ENCODE results near the gene MYL11.

MYL11 gene

GRCh38 chr16:30355954-30356308, 18.7 kb upstream of the MYL11 start:
- Histone ChIP-seq H4K8ac (ENCODE audit: low read depth, low read length) (no peak overlapping the region), H2BK5ac (ENCODE audit: low read length) (peak overlapping the region; percentile 30), H2BK120ac (ENCODE audit: low read depth, low read length) (no peak overlapping the region), H4K91ac (ENCODE audit: low read depth, low read length, poor library complexity) (no peak overlapping the region), H3K4me1 (ENCODE audit: control insufficient read depth in 2 of 2, insufficient read depth in 1 of 2, low read depth in 1 of 2, low read length in 2 of 2) (peaks cover 8 to 10% of the 10 kb centered on the region in 2 donors), H3K18ac (ENCODE audit: low read length) (peak overlapping the region; percentile 93), H3K79me1 (ENCODE audit: low read depth, low read length) (peaks cover 14% of the 10 kb centered on the region), H3K4me3 (ENCODE audit: low read length in 2 of 2) (peak overlapping the region; percentile 80 to 86), H3K4ac (ENCODE audit: low read length) (no peak overlapping the region), H3K4me2 (ENCODE audit: insufficient read depth, low read length, poor library complexity, severe bottlenecking) (peak overlapping the region; percentile 91), H2BK12ac (ENCODE audit: low read length) (no peak overlapping the region), H3K9ac (ENCODE audit: low read depth, low read length, poor library complexity) (peak overlapping the region; percentile 97), H3K27ac (replicated peaks; ENCODE audit: low read length) (peak overlapping the region; percentile 94), H3K23ac (ENCODE audit: low read depth, low read length, poor library complexity) (no peak overlapping the region), H2BK15ac (ENCODE audit: low read length) (peak overlapping the region; percentile 93), H3K27me3 (ENCODE audit: control insufficient read depth in 3 of 3, insufficient read depth in 3 of 3, low read depth in 1 of 3, low read length in 3 of 3) (no peaks in the 10 kb centered on the region), H2AK5ac (ENCODE audit: low read depth, low read length) (peak overlapping the region; percentile 96), H2AFZ (ENCODE audit: low read length) (peak overlapping the region; percentile 93), H3K9me3 (replicated peaks in 1 of 2; ENCODE audit: control insufficient read depth in 2 of 2, insufficient read depth in 1 of 2, low read depth in 1 of 2, low read length in 2 of 2) (no peaks in the 10 kb centered on the region), H3K14ac (ENCODE audit: low read length) (no peak overlapping the region), H3K36me3 (replicated peaks in 1 of 2; ENCODE audit: control insufficient read depth in 2 of 2, insufficient read depth in 2 of 2, low read length in 2 of 2) (peaks cover 34 to 73% of the 10 kb centered on the region in 2 donors)
- DNase-seq (ENCODE audit: low spot score), result no peak
- no CpG with 5 or more reads among the region's 7 CpGs for WGBS, 2 donors (ENCODE audit: extremely low coverage in 2 of 2, insufficient read length in 2 of 2, insufficient replicate concordance in 1 of 2)

GRCh38 chr16:30356401-30357084, 18.1 kb upstream of the MYL11 start:
- no peak for DNase-seq (ENCODE audit: low spot score)
- no peak overlapping the region for H3K4ac ChIP-seq (ENCODE audit: low read length)
- H2AFZ ChIP-seq (ENCODE audit: low read length), result no peak overlapping the region
- no peak overlapping the region for H4K91ac ChIP-seq (ENCODE audit: low read depth, low read length, poor library complexity)
- no peak overlapping the region for H3K23ac ChIP-seq (ENCODE audit: low read depth, low read length, poor library complexity)
- H3K4me1 ChIP-seq (ENCODE audit: control insufficient read depth in 2 of 2, insufficient read depth in 1 of 2, low read depth in 1 of 2, low read length in 2 of 2), result peaks cover 8 to 10% of the 10 kb centered on the region in 2 donors
- no peak overlapping the region for H2BK15ac ChIP-seq (ENCODE audit: low read length)
- peak overlapping the region; percentile 94 for H3K27ac ChIP-seq (replicated peaks; ENCODE audit: low read length)
- H2BK5ac ChIP-seq (ENCODE audit: low read length), result peak overlapping the region; percentile 30
- no CpG with 5 or more reads among the region's 12 CpGs for WGBS, 2 donors (ENCODE audit: extremely low coverage in 2 of 2, insufficient read length in 2 of 2, insufficient replicate concordance in 1 of 2)
- peak overlapping the region; percentile 96 for H2AK5ac ChIP-seq (ENCODE audit: low read depth, low read length)
- H3K27me3 ChIP-seq (ENCODE audit: control insufficient read depth in 3 of 3, insufficient read depth in 3 of 3, low read depth in 1 of 3, low read length in 3 of 3), result no peaks in the 10 kb centered on the region
- no peak overlapping the region for H2BK120ac ChIP-seq (ENCODE audit: low read depth, low read length)
- no peak overlapping the region for H2BK12ac ChIP-seq (ENCODE audit: low read length)
- peak overlapping the region in 1 of 2 donors; percentile 86 for H3K4me3 ChIP-seq (ENCODE audit: low read length in 2 of 2)
- H3K36me3 ChIP-seq (replicated peaks in 1 of 2; ENCODE audit: control insufficient read depth in 2 of 2, insufficient read depth in 2 of 2, low read length in 2 of 2), result peaks cover 30 to 70% of the 10 kb centered on the region in 2 donors
- no peak overlapping the region for H3K18ac ChIP-seq (ENCODE audit: low read length)
- H3K14ac ChIP-seq (ENCODE audit: low read length), result no peak overlapping the region
- no peaks in the 10 kb centered on the region for H3K9me3 ChIP-seq (replicated peaks in 1 of 2; ENCODE audit: control insufficient read depth in 2 of 2, insufficient read depth in 1 of 2, low read depth in 1 of 2, low read length in 2 of 2)
- H3K9ac ChIP-seq (ENCODE audit: low read depth, low read length, poor library complexity), result peak overlapping the region; percentile 97
- H3K79me1 ChIP-seq (ENCODE audit: low read depth, low read length), result peaks cover 14% of the 10 kb centered on the region
- H3K4me2 ChIP-seq (ENCODE audit: insufficient read depth, low read length, poor library complexity, severe bottlenecking), result peak overlapping the region; percentile 91
- H4K8ac ChIP-seq (ENCODE audit: low read depth, low read length), result no peak overlapping the region

GRCh38 chr16:30357085-30357714, 17.4 kb upstream of the MYL11 start:
- no peak for DNase-seq (ENCODE audit: low spot score)
- no peak overlapping the region for H2BK15ac ChIP-seq (ENCODE audit: low read length)
- WGBS, 2 donors (ENCODE audit: extremely low coverage in 2 of 2, insufficient read length in 2 of 2, insufficient replicate concordance in 1 of 2), result no CpG with 5 or more reads among the region's 5 CpGs
- H3K36me3 ChIP-seq (replicated peaks in 1 of 2; ENCODE audit: control insufficient read depth in 2 of 2, insufficient read depth in 2 of 2, low read length in 2 of 2), result peaks cover 24 to 65% of the 10 kb centered on the region in 2 donors
- H3K4me2 ChIP-seq (ENCODE audit: insufficient read depth, low read length, poor library complexity, severe bottlenecking), result no peak overlapping the region
- H3K27ac ChIP-seq (replicated peaks; ENCODE audit: low read length), result no peak overlapping the region
- no peak overlapping the region for H4K8ac ChIP-seq (ENCODE audit: low read depth, low read length)
- no peak overlapping the region for H2BK5ac ChIP-seq (ENCODE audit: low read length)
- no peaks in the 10 kb centered on the region for H3K9me3 ChIP-seq (replicated peaks in 1 of 2; ENCODE audit: control insufficient read depth in 2 of 2, insufficient read depth in 1 of 2, low read depth in 1 of 2, low read length in 2 of 2)
- H2BK120ac ChIP-seq (ENCODE audit: low read depth, low read length), result no peak overlapping the region
- no peaks in the 10 kb centered on the region for H3K27me3 ChIP-seq (ENCODE audit: control insufficient read depth in 3 of 3, insufficient read depth in 3 of 3, low read depth in 1 of 3, low read length in 3 of 3)
- H3K4me1 ChIP-seq (ENCODE audit: control insufficient read depth in 2 of 2, insufficient read depth in 1 of 2, low read depth in 1 of 2, low read length in 2 of 2), result peaks cover 8 to 10% of the 10 kb centered on the region in 2 donors
- H3K79me1 ChIP-seq (ENCODE audit: low read depth, low read length), result peaks cover 14% of the 10 kb centered on the region
- H4K91ac ChIP-seq (ENCODE audit: low read depth, low read length, poor library complexity), result no peak overlapping the region
- no peak overlapping the region for H2BK12ac ChIP-seq (ENCODE audit: low read length)
- H2AFZ ChIP-seq (ENCODE audit: low read length), result no peak overlapping the region
- H3K18ac ChIP-seq (ENCODE audit: low read length), result no peak overlapping the region
- H3K4ac ChIP-seq (ENCODE audit: low read length), result no peak overlapping the region
- H3K9ac ChIP-seq (ENCODE audit: low read depth, low read length, poor library complexity), result no peak overlapping the region
- no peak overlapping the region for H2AK5ac ChIP-seq (ENCODE audit: low read depth, low read length)
- H3K23ac ChIP-seq (ENCODE audit: low read depth, low read length, poor library complexity), result no peak overlapping the region
- no peak overlapping the region for H3K14ac ChIP-seq (ENCODE audit: low read length)
- no peak overlapping the region for H3K4me3 ChIP-seq (ENCODE audit: low read length in 2 of 2)

GRCh38 chr16:30357715-30358576, 16.7 kb upstream of the MYL11 start:
- no peak overlapping the region for H3K14ac ChIP-seq (ENCODE audit: low read length)
- H4K91ac ChIP-seq (ENCODE audit: low read depth, low read length, poor library complexity), result no peak overlapping the region
- H3K4me3 ChIP-seq (ENCODE audit: low read length in 2 of 2), result no peak overlapping the region
- no peak overlapping the region for H3K4ac ChIP-seq (ENCODE audit: low read length)
- H3K4me1 ChIP-seq (ENCODE audit: control insufficient read depth in 2 of 2, insufficient read depth in 1 of 2, low read depth in 1 of 2, low read length in 2 of 2), result peaks cover 8 to 10% of the 10 kb centered on the region in 2 donors
- H2BK5ac ChIP-seq (ENCODE audit: low read length), result no peak overlapping the region
- no peaks in the 10 kb centered on the region for H3K9me3 ChIP-seq (replicated peaks in 1 of 2; ENCODE audit: control insufficient read depth in 2 of 2, insufficient read depth in 1 of 2, low read depth in 1 of 2, low read length in 2 of 2)
- no peaks in the 10 kb centered on the region for H3K27me3 ChIP-seq (ENCODE audit: control insufficient read depth in 3 of 3, insufficient read depth in 3 of 3, low read depth in 1 of 3, low read length in 3 of 3)
- H2BK120ac ChIP-seq (ENCODE audit: low read depth, low read length), result no peak overlapping the region
- no peak overlapping the region for H2AK5ac ChIP-seq (ENCODE audit: low read depth, low read length)
- no CpG with 5 or more reads among the region's 37 CpGs for WGBS, 2 donors (ENCODE audit: extremely low coverage in 2 of 2, insufficient read length in 2 of 2, insufficient replicate concordance in 1 of 2)
- H3K9ac ChIP-seq (ENCODE audit: low read depth, low read length, poor library complexity), result peak overlapping the region; percentile 51
- H2BK12ac ChIP-seq (ENCODE audit: low read length), result no peak overlapping the region
- no peak overlapping the region for H2AFZ ChIP-seq (ENCODE audit: low read length)
- no peak overlapping the region for H2BK15ac ChIP-seq (ENCODE audit: low read length)
- H3K27ac ChIP-seq (replicated peaks; ENCODE audit: low read length), result no peak overlapping the region
- peaks cover 18 to 64% of the 10 kb centered on the region in 2 donors for H3K36me3 ChIP-seq (replicated peaks in 1 of 2; ENCODE audit: control insufficient read depth in 2 of 2, insufficient read depth in 2 of 2, low read length in 2 of 2)
- H3K18ac ChIP-seq (ENCODE audit: low read length), result no peak overlapping the region
- H3K23ac ChIP-seq (ENCODE audit: low read depth, low read length, poor library complexity), result no peak overlapping the region
- no peak for DNase-seq (ENCODE audit: low spot score)
- no peak overlapping the region for H4K8ac ChIP-seq (ENCODE audit: low read depth, low read length)
- no peak overlapping the region for H3K4me2 ChIP-seq (ENCODE audit: insufficient read depth, low read length, poor library complexity, severe bottlenecking)
- peaks cover 10% of the 10 kb centered on the region for H3K79me1 ChIP-seq (ENCODE audit: low read depth, low read length)

All from neuronal stem cell (in vitro differentiated cells).